SK-N-SH (cell line): ENCODE results near the gene TFG. TPM values are rescaled to one million over a fixed set of nuclear protein-coding genes. Genes with fewer than 3 reads are reported as not detected.

Experiments used
- CTCF ChIA-PET: fragments of 300-600, 350-600 bp; formaldehyde crosslinking; extraction: SDS; loops from one replicate; lab custom pipeline; 2021; lab: Yijun Ruan, JAX
- POLR2A ChIA-PET: fragments of 350-600 bp; sonication (Branson Sonifier 250); formaldehyde crosslinking; extraction: SDS; loops from one replicate; lab custom pipeline; 2020; ENCODE audit warnings: antibody characterized with exemption, inconsistent platforms; lab: Yijun Ruan, JAX
- DNase-seq: peaks from one replicate; pipeline ENCODE4 v3.0.0; 2012
- H2AFZ ChIP-seq: fragments of 200-600 bp; sonication (generic); 2 replicates; pipeline ENCODE4 v1.8.1; 2016; ENCODE audit warnings: antibody characterized with exemption, mild to moderate bottlenecking, low read depth
- H3F3A ChIP-seq: fragments of 200-600 bp; sonication (generic); replicated peaks from 2 replicates; pipeline ENCODE3; 2016; ENCODE audit warnings: antibody characterized with exemption, mild to moderate bottlenecking; ENCODE audit not compliant: insufficient read depth
- H3K27ac ChIP-seq, 2 experiments: fragments of 200-500 bp in 1 of 2; fragments of 200-600 bp in 1 of 2; sonication (Bioruptor generic) in 1 of 2; sonication (generic), shearing (Covaris generic) in 1 of 2; 2 replicates each; pipeline versions ENCODE4 v1.5.1 to v1.6.1; 2014 to 2016; ENCODE audit warnings: low read depth in 2 of 2, inconsistent platforms in 1 of 2, low read length in 1 of 2, mild to moderate bottlenecking in 1 of 2, mixed read lengths in 1 of 2
- H3K27me3 ChIP-seq: fragments of 200-600 bp; sonication (generic), shearing (Covaris generic); 2 replicates; pipeline ENCODE4 v1.6.1; 2016; ENCODE audit warnings: mixed run types; ENCODE audit not compliant: insufficient read depth
- H3K36me3 ChIP-seq, 2 experiments: fragments of 200-500 bp in 1 of 2; fragments of 200-600 bp in 1 of 2; sonication (Bioruptor generic) in 1 of 2; sonication (generic) in 1 of 2; replicated peaks in 1 of 2; 2 replicates each; pipeline versions ENCODE3 to v1.5.1; 2014 to 2016; ENCODE audit warnings: low read length in 1 of 2, mild to moderate bottlenecking in 1 of 2; ENCODE audit not compliant: insufficient read depth in 2 of 2, control insufficient read depth in 1 of 2
- H3K4me1 ChIP-seq, 2 experiments: fragments of 200-500 bp in 1 of 2; fragments of 200-600 bp in 1 of 2; sonication (Bioruptor generic) in 1 of 2; sonication (generic), shearing (Covaris generic) in 1 of 2; 2 replicates each; pipeline versions ENCODE4 v1.5.1 to v1.6.1; 2014 to 2016; ENCODE audit warnings: low read depth in 1 of 2, low read length in 1 of 2, mixed run types in 1 of 2; ENCODE audit not compliant: insufficient read depth in 2 of 2, control insufficient read depth in 1 of 2
- H3K4me2 ChIP-seq: fragments of 200-600 bp; sonication (generic), shearing (Covaris generic); 2 replicates; pipeline ENCODE4 v1.6.1; 2017; ENCODE audit warnings: mixed run types
- H3K4me3 ChIP-seq, 2 experiments: fragments of 200-500 bp in 1 of 2; fragments of 200-600 bp in 1 of 2; sonication (Bioruptor generic) in 1 of 2; sonication (generic), shearing (Covaris generic) in 1 of 2; 2 replicates each; pipeline versions ENCODE4 v1.5.1 to v1.8.1; 2014 to 2016; ENCODE audit warnings: low read depth in 2 of 2, inconsistent platforms in 1 of 2, low read length in 1 of 2, mild to moderate bottlenecking in 1 of 2, mixed read lengths in 1 of 2, moderate library complexity in 1 of 2
- H3K79me2 ChIP-seq: fragments of 200-600 bp; sonication (generic); 2 replicates; pipeline ENCODE4 v1.8.1; 2017; ENCODE audit warnings: mild to moderate bottlenecking; ENCODE audit not compliant: insufficient read depth
- H3K9ac ChIP-seq: fragments of 200-600 bp; sonication (generic); 2 replicates; pipeline ENCODE4 v1.6.1; 2017; ENCODE audit warnings: mixed run types
- H3K9me2 ChIP-seq: fragments of 200-600 bp; sonication (generic); 2 replicates; pipeline ENCODE4 v1.6.1; 2017; ENCODE audit warnings: mixed run types
- H3K9me3 ChIP-seq: fragments of 200-600 bp; sonication (generic); 2 replicates; pipeline ENCODE4 v1.6.1; 2017; ENCODE audit warnings: mixed run types, mild to moderate bottlenecking, moderate library complexity
- H4K20me1 ChIP-seq: fragments of 200-600 bp; sonication (generic); 2 replicates; pipeline ENCODE4 v1.6.1; 2017; ENCODE audit warnings: mild to moderate bottlenecking, mixed run types; ENCODE audit not compliant: insufficient read depth
- CHD2 ChIP-seq: fragments of 150-350 bp; IDR thresholded peaks from 2 replicates; pipeline ENCODE4 v1.6.1; 2018; ENCODE audit warnings: low read length; ENCODE audit not compliant: partially characterized antibody
- CTCF ChIP-seq: fragments of 200-600 bp; sonication (generic); IDR thresholded peaks from 2 replicates; pipeline ENCODE4 v1.6.1; 2017; ENCODE audit warnings: antibody characterized with exemption, mild to moderate bottlenecking, moderate library complexity
- ELF1 ChIP-seq: IDR thresholded peaks from 2 replicates; pipeline ENCODE4 v1.4.0; 2012
- EP300 ChIP-seq, 2 experiments: IDR thresholded peaks; 2 replicates each; pipeline versions ENCODE4 v1.4.0 to v1.6.1; 2012; ENCODE audit warnings: borderline replicate concordance in 1 of 2, low read depth in 1 of 2, low read length in 1 of 2
- EZH2phosphoT487 ChIP-seq: fragments of 200-600 bp; sonication (generic); IDR thresholded peaks from 2 replicates; pipeline ENCODE4 v1.6.1; 2017; ENCODE audit warnings: low read depth, mixed run types, mild to moderate bottlenecking, antibody characterized with exemption, moderate library complexity, borderline replicate concordance
- FOSL2 ChIP-seq: IDR thresholded peaks from 2 replicates; pipeline ENCODE4 v1.4.0; 2012; ENCODE audit warnings: low read depth, mild to moderate bottlenecking, moderate library complexity, borderline replicate concordance
- MEF2A ChIP-seq: IDR thresholded peaks from 2 replicates; pipeline ENCODE4 v1.4.0; 2012; ENCODE audit warnings: low read depth, borderline replicate concordance
- NRF1 ChIP-seq: IDR thresholded peaks from 2 replicates; pipeline ENCODE4 v1.6.1; 2012; ENCODE audit warnings: low read depth, mild to moderate bottlenecking, low read length
- PBX3 ChIP-seq: IDR thresholded peaks from 2 replicates; pipeline ENCODE4; 2012
- POLR2AphosphoS5 ChIP-seq: IDR thresholded peaks from 2 replicates; pipeline ENCODE4 v1.6.1; 2012; ENCODE audit warnings: low read depth, low read length
- RAD21 ChIP-seq: IDR thresholded peaks from 2 replicates; pipeline ENCODE4 v1.6.1; 2012; ENCODE audit warnings: mild to moderate bottlenecking, low read length
- RCOR1 ChIP-seq: fragments of 150-350 bp; IDR thresholded peaks from 2 replicates; pipeline ENCODE4 v1.6.1; 2017; ENCODE audit warnings: antibody characterized with exemption, low read length
- REST ChIP-seq: IDR thresholded peaks from 2 replicates; pipeline ENCODE4 v1.6.1; 2012; ENCODE audit warnings: mild to moderate bottlenecking, low read depth, low read length, moderate library complexity
- RFX5 ChIP-seq: IDR thresholded peaks from 2 replicates; pipeline ENCODE4 v1.6.1; 2012; ENCODE audit warnings: mild to moderate bottlenecking, improper control_type of control experiment, low read length
- RXRA ChIP-seq: IDR thresholded peaks from 2 replicates; pipeline ENCODE4 v1.4.0; 2012; ENCODE audit warnings: low read depth, mild to moderate bottlenecking, borderline replicate concordance
- SMC3 ChIP-seq: IDR thresholded peaks from 2 replicates; pipeline ENCODE4 v1.6.1; 2012; ENCODE audit warnings: low read depth, low read length, improper control_type of control experiment
- TAF1 ChIP-seq: IDR thresholded peaks from 2 replicates; pipeline ENCODE4 v1.6.1; 2012; ENCODE audit warnings: low read depth, mild to moderate bottlenecking, low read length, moderate library complexity, borderline replicate concordance
- TCF12 ChIP-seq: IDR thresholded peaks from 2 replicates; pipeline ENCODE4 v1.4.0; 2012
- TEAD4 ChIP-seq: IDR thresholded peaks from 2 replicates; pipeline ENCODE4 v1.4.0; 2012; ENCODE audit warnings: mild to moderate bottlenecking, borderline replicate concordance; ENCODE audit not compliant: insufficient read depth
- USF2 ChIP-seq: fragments of 150-350 bp; IDR thresholded peaks from 2 replicates; pipeline ENCODE4 v1.6.1; 2017; ENCODE audit warnings: antibody characterized with exemption, low read length, low read depth, borderline replicate concordance
- YY1 ChIP-seq: IDR thresholded peaks from 2 replicates; pipeline ENCODE4 v1.4.0; 2012; ENCODE audit warnings: low read depth, mild to moderate bottlenecking
- polyA plus RNA-seq, 3 experiments: library from polyadenylated mRNA; depleted of rRNA; stranded (reverse); fragments of >200 nt; gene quantifications; 2 replicates each; pipeline ENCODE4 v1.2.3, GENCODE V29; 2012

The TFG gene
- polyA plus RNA-seq, 1 of the 3 experiments (the other 2 are of a cell fraction) = 83.1 TPM

DNA sequence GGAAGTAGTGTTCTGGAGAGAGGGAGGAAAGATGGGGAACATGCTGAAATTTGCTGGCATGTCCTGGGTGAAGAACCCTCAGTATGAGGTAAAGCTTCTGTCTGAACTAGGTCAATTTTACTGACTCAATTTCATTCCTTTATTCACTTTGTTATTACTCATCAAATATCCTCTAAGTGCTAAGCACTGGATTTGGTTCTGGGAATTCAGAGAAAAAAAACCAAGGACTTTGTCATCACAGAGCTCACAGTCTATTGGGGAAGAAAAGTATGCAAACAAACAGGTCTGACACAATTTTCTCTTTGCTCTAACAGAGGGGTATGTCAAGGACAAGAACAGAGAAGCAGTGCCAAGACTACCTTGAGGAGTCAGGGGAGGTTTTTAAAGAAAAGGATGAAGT, 68.0 kb downstream of the TFG start (continued):
- TF ChIP-seq CTCF (no peak), CHD2 (no peak), USF2 (no peak)

DNA sequence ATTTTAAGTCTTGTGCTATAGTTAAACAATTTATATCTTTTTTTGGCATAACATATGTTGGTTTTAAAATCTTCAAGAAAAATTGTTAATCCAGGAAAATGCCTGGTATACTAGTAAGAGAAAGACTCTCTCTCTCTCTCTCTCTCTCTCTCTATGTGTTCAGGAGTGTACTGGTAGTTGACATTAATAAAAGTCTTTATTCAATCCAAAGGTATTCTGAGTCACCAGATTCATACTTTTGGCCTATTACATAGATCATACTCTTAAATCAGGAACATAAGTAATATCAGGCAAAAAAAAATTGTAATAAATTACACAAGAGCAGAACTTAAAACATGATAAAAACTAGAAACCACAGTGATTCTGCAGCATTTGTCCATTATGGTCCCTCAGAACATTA, 70.2 kb downstream of the TFG start:
- Histone ChIP-seq H3K4me2 (no peak overlapping the region), H3K27ac (no peak overlapping the region), H3K4me1 (peaks cover 0 to 5% of the 10 kb centered on the region in 2 experiments; a peak in 1 of 4 replicates), H3K9me2 (no peaks in the 10 kb centered on the region), H3K9me3 (no peaks in the 10 kb centered on the region)
- no peak for DNase-seq
- CTCF ChIA-PET = no interaction called here
- TF ChIP-seq NRF1 (no peak), TCF12 (0 out of 2 replicates have a peak, but pooled peaks have one; percentile 17), EZH2phosphoT487 (no peak), FOSL2 (peak; percentile 3; the same call in 1 of the 2 replicates), POLR2AphosphoS5 (no peak), EP300 (IDR thresholded peaks at IDR 0.05; ENCODE audit: borderline replicate concordance in 1 of 2, low read depth in 1 of 2, low read length in 1 of 2) (no peak), RAD21 (no peak), CTCF (no peak), MEF2A (no peak), PBX3 (0 out of 2 replicates have a peak, but pooled peaks have one; percentile 5), REST (no peak), CHD2 (no peak), RFX5 (no peak), YY1 (no peak), TAF1 (no peak), SMC3 (no peak), ELF1 (no peak), RCOR1 (no peak), RXRA (no peak), TEAD4 (no peak)
- TF ChIP-seq, all 33 proteins: peak for 3
- Histone ChIP-seq H2AFZ (0 out of 2 replicates have a peak overlapping the region, but pooled peaks have one; percentile 19), H3F3A (no peaks in the 10 kb centered on the region), H3K27me3 (no peaks in the 10 kb centered on the region), H3K4me3 (no peak overlapping the region), H3K36me3 (no peaks in the 10 kb centered on the region), H3K79me2 (no peaks in the 10 kb centered on the region), H3K9ac (no peak overlapping the region), H4K20me1 (no peaks in the 10 kb centered on the region)
- POLR2A ChIA-PET = no interaction called here
